ENCODE results near the gene RHOBTB3. TPM values are rescaled to one million over a fixed set of nuclear protein-coding genes. Genes with fewer than 3 reads are reported as not detected.

Gene RHOBTB3
- total RNA-seq, 2 donors from 2014 or later: 432 to 444 TPM

- Histone ChIP-seq H3K4me1 (ENCODE audit: control insufficient read depth, insufficient read depth, low read length) (peaks cover 10% of the 10 kb centered on the region), H3K9me3 (ENCODE audit: control insufficient read depth, low read length) (no peaks in the 10 kb centered on the region), H3K36me3 (ENCODE audit: control insufficient read depth, insufficient read depth, low read length) (peaks cover 90% of the 10 kb centered on the region), H3K27ac (ENCODE audit: low read depth, low read length) (no peak overlapping the region), H3K9ac (ENCODE audit: extremely low read depth, low read length, poor library complexity, severe bottlenecking) (no peak overlapping the region), H3K27me3 (ENCODE audit: control insufficient read depth, insufficient read depth, low read length, poor library complexity, severe bottlenecking) (no peaks in the 10 kb centered on the region), H3K4me3 (ENCODE audit: low read length) (no peak overlapping the region)
- Mint-ChIP-seq H3K36me3 (ENCODE audit: low read depth) (peaks cover 77% of the 10 kb centered on the region), H3K27ac (no peak overlapping the region), H3K4me3 (no peak overlapping the region), H3K9me3 (no peaks in the 10 kb centered on the region), H3K27me3 (ENCODE audit: insufficient read depth) (no peaks in the 10 kb centered on the region), H3K4me1 (peaks cover 18% of the 10 kb centered on the region)
- WGBS, 2 experiments (ENCODE audit: insufficient coverage in 1 of 2, insufficient read length in 1 of 2): 63 to 100% methylated on average over 1 to 2 of the region's 3 CpGs
- TF ChIP-seq CTCF (conservative IDR thresholded peaks at IDR 0.05): no peak
- DNase-seq: no peak
These were observed 55.8 kb downstream of the RHOBTB3 start for GRCh38 chr5:95786821-95787418.

- no peak for DNase-seq
- Histone ChIP-seq H3K9ac (ENCODE audit: extremely low read depth, low read length, poor library complexity, severe bottlenecking) (no peak overlapping the region), H3K9me3 (ENCODE audit: control insufficient read depth, low read length) (no peaks in the 10 kb centered on the region), H3K27ac (ENCODE audit: low read depth, low read length) (no peak overlapping the region), H3K36me3 (ENCODE audit: control insufficient read depth, insufficient read depth, low read length) (peaks cover 98% of the 10 kb centered on the region), H3K4me3 (ENCODE audit: low read length) (no peak overlapping the region), H3K27me3 (ENCODE audit: control insufficient read depth, insufficient read depth, low read length, poor library complexity, severe bottlenecking) (no peaks in the 10 kb centered on the region), H3K4me1 (ENCODE audit: control insufficient read depth, insufficient read depth, low read length) (peaks cover 10% of the 10 kb centered on the region)
- no peak for TF ChIP-seq CTCF (conservative IDR thresholded peaks at IDR 0.05)
- Mint-ChIP-seq H3K9me3 (no peaks in the 10 kb centered on the region), H3K4me3 (no peak overlapping the region), H3K4me1 (peaks cover 19% of the 10 kb centered on the region), H3K27me3 (ENCODE audit: insufficient read depth) (no peaks in the 10 kb centered on the region), H3K36me3 (ENCODE audit: low read depth) (peaks cover 79% of the 10 kb centered on the region), H3K27ac (no peak overlapping the region)
- 94 to 95% methylated on average over 8 of the region's 8 CpGs for whole genome bisulfite sequencing, 2 experiments (ENCODE audit: insufficient coverage in 1 of 2, insufficient read length in 1 of 2)
These were observed 57.4 kb downstream of the RHOBTB3 start for GRCh38 chr5:95788493-95788892.

- H3K9me3 ChIP-seq (ENCODE audit: control insufficient read depth, low read length): no peaks in the 10 kb centered on the region
- no peak overlapping the region for H3K4me3 ChIP-seq (ENCODE audit: low read length)
- no peak overlapping the region for H3K4me3 Mint-ChIP-seq
- H3K9me3 Mint-ChIP-seq: no peaks in the 10 kb centered on the region
- H3K9ac ChIP-seq (ENCODE audit: extremely low read depth, low read length, poor library complexity, severe bottlenecking): no peak overlapping the region
- no peaks in the 10 kb centered on the region for H3K27me3 ChIP-seq (ENCODE audit: control insufficient read depth, insufficient read depth, low read length, poor library complexity, severe bottlenecking)
- WGBS, 2 experiments (ENCODE audit: insufficient coverage in 1 of 2, insufficient read length in 1 of 2): 88 to 89% methylated on average over 5 to 6 of the region's 6 CpGs
- H3K4me1 ChIP-seq (ENCODE audit: control insufficient read depth, insufficient read depth, low read length): peaks cover 8% of the 10 kb centered on the region
- peaks cover 73% of the 10 kb centered on the region for H3K36me3 Mint-ChIP-seq (ENCODE audit: low read depth)
- TF ChIP-seq CTCF (conservative IDR thresholded peaks at IDR 0.05): no peak
- H3K4me1 Mint-ChIP-seq: peaks cover 16% of the 10 kb centered on the region
- H3K27ac Mint-ChIP-seq: peak overlapping the region; percentile 59
- H3K27me3 Mint-ChIP-seq (ENCODE audit: insufficient read depth): no peaks in the 10 kb centered on the region
- H3K36me3 ChIP-seq (ENCODE audit: control insufficient read depth, insufficient read depth, low read length): peaks cover 100% of the 10 kb centered on the region
- DNase-seq: no peak
- no peak overlapping the region for H3K27ac ChIP-seq (ENCODE audit: low read depth, low read length)
These were observed 60.6 kb downstream of the RHOBTB3 start for GRCh38 chr5:95791751-95792150.

Data from endodermal cell (in vitro differentiated cells).